ENCODE measurements around the gene RAB7A. TPM values are rescaled to one million over a fixed set of nuclear protein-coding genes. Genes with fewer than 3 reads are reported as not detected.

RAB7A gene
- polyA plus RNA-seq, 1 donor (not counting 4 experiments of a cell fraction or from before 2014, with no cell fraction given) = 364 TPM

- FAIRE-seq = no peak
- H3K4me3 ChIP-seq (ENCODE audit: control insufficient read depth in 2 of 3, extremely low read depth in 1 of 3, insufficient read depth in 2 of 3, low read depth in 1 of 3, low read length in 3 of 3) = no peak overlapping the region
- H3K27ac ChIP-seq (ENCODE audit: control insufficient read depth, insufficient read depth, low read length) = no peak overlapping the region
- H3K9me3 ChIP-seq (ENCODE audit: control insufficient read depth, low read depth, low read length) = peaks cover 15% of the 10 kb centered on the region
- H4K20me1 ChIP-seq (ENCODE audit: control insufficient read depth, extremely low read depth, insufficient read depth, low read length) = no peaks in the 10 kb centered on the region
- no peak overlapping the region for H3K9ac ChIP-seq (ENCODE audit: control insufficient read depth, extremely low read depth, insufficient read depth, low read length)
- no peak overlapping the region for H3K4me2 ChIP-seq (ENCODE audit: control insufficient read depth, extremely low read depth, insufficient read depth, low read depth, low read length)
- TF ChIP-seq EZH2 (IDR thresholded peaks at IDR 0.05; ENCODE audit: low read length) (no peak), CTCF (optimal IDR thresholded peaks at IDR 0.05 in 1 of 3, IDR thresholded peaks at IDR 0.05 in 1 of 3, conservative IDR thresholded peaks at IDR 0.05 in 1 of 3; ENCODE audit: extremely low read depth in 1 of 3, insufficient read depth in 2 of 3, low read length in 3 of 3) (no peak)
- no peak for DNase-seq (ENCODE audit: low read depth, low spot score)
- no peaks in the 10 kb centered on the region for H3K27me3 ChIP-seq (ENCODE audit: control insufficient read depth, extremely low read depth, insufficient read depth, low read length)
- H3K36me3 ChIP-seq (ENCODE audit: control insufficient read depth in 2 of 2, extremely low read depth in 1 of 2, insufficient read depth in 2 of 2, low read length in 2 of 2) = no peaks in the 10 kb centered on the region
- H3K79me2 ChIP-seq (ENCODE audit: control insufficient read depth, insufficient read depth, low read length) = no peaks in the 10 kb centered on the region
- H2AFZ ChIP-seq (ENCODE audit: control insufficient read depth, low read length) = no peak overlapping the region
- dilution Hi-C loops (cut with MboI; ENCODE audit: extremely low pct_ligation_motif_present, low sequenced_read_pairs) = no loop called here
- H3K4me1 ChIP-seq (ENCODE audit: control insufficient read depth, extremely low read depth, insufficient read depth, low read length) = no peaks in the 10 kb centered on the region
- no peaks in the 10 kb centered on the region for H3K9me1 ChIP-seq (ENCODE audit: control insufficient read depth, extremely low read depth, insufficient read depth, low read length)
Observed at GRCh38 chr3:128859630-128860029, 133.6 kb downstream of the RAB7A start.

- Histone ChIP-seq H3K4me1 (ENCODE audit: control insufficient read depth, extremely low read depth, insufficient read depth, low read length) (no peaks in the 10 kb centered on the region), H3K4me3 (ENCODE audit: control insufficient read depth in 2 of 3, extremely low read depth in 1 of 3, insufficient read depth in 2 of 3, low read depth in 1 of 3, low read length in 3 of 3) (no peak overlapping the region), H3K9me3 (ENCODE audit: control insufficient read depth, low read depth, low read length) (peaks cover 15% of the 10 kb centered on the region), H2AFZ (ENCODE audit: control insufficient read depth, low read length) (no peak overlapping the region), H3K9me1 (ENCODE audit: control insufficient read depth, extremely low read depth, insufficient read depth, low read length) (no peaks in the 10 kb centered on the region), H3K36me3 (ENCODE audit: control insufficient read depth in 2 of 2, extremely low read depth in 1 of 2, insufficient read depth in 2 of 2, low read length in 2 of 2) (no peaks in the 10 kb centered on the region), H3K27me3 (ENCODE audit: control insufficient read depth, extremely low read depth, insufficient read depth, low read length) (no peaks in the 10 kb centered on the region), H3K9ac (ENCODE audit: control insufficient read depth, extremely low read depth, insufficient read depth, low read length) (no peak overlapping the region), H3K79me2 (ENCODE audit: control insufficient read depth, insufficient read depth, low read length) (no peaks in the 10 kb centered on the region), H3K27ac (ENCODE audit: control insufficient read depth, insufficient read depth, low read length) (no peak overlapping the region), H3K4me2 (ENCODE audit: control insufficient read depth, extremely low read depth, insufficient read depth, low read depth, low read length) (no peak overlapping the region), H4K20me1 (ENCODE audit: control insufficient read depth, extremely low read depth, insufficient read depth, low read length) (peaks cover 2% of the 10 kb centered on the region)
- TF ChIP-seq EZH2 (IDR thresholded peaks at IDR 0.05; ENCODE audit: low read length) (no peak), CTCF (optimal IDR thresholded peaks at IDR 0.05 in 1 of 3, IDR thresholded peaks at IDR 0.05 in 1 of 3, conservative IDR thresholded peaks at IDR 0.05 in 1 of 3; ENCODE audit: extremely low read depth in 1 of 3, insufficient read depth in 2 of 3, low read length in 3 of 3) (no peak)
- FAIRE-seq (no peak), DNase-seq (ENCODE audit: low read depth, low spot score) (no peak)
- dilution Hi-C loops (cut with MboI; ENCODE audit: extremely low pct_ligation_motif_present, low sequenced_read_pairs) = no loop called here
Observed at GRCh38 chr3:128861491-128861890, 135.5 kb downstream of the RAB7A start.
